HepG2 (cell line): Measurements from ENCODE around the gene SUSD3. TPM values are rescaled to one million over a fixed set of nuclear protein-coding genes. Genes with fewer than 3 reads are reported as not detected.

ENCODE experiments used
- AHR ChIP-seq: IDR thresholded peaks from 2 replicates; pipeline ENCODE4 v1.6.1; 2018; ENCODE audit warnings: missing genetic modification reagents, missing compliant biosample characterization
- BCL6 ChIP-seq: IDR thresholded peaks from 2 replicates; pipeline ENCODE4 v1.6.1; 2016; ENCODE audit warnings: missing genetic modification reagents, missing compliant biosample characterization
- FOXJ3 ChIP-seq: sonication (generic); formaldehyde crosslinking; IDR thresholded peaks from 2 replicates; pipeline ENCODE4 v1.4.0; 2020; ENCODE audit warnings: missing genetic modification reagents, mild to moderate bottlenecking, borderline replicate concordance
- GATA4 ChIP-seq: sonication (generic); IDR thresholded peaks from 2 replicates; pipeline ENCODE4 v1.6.1; 2016; ENCODE audit warnings: antibody characterized with exemption, low read depth, borderline replicate concordance
- HBP1 ChIP-seq: IDR thresholded peaks from 2 replicates; pipeline ENCODE4 v1.6.1; 2016; ENCODE audit warnings: low read depth, control low read depth
- HOXA9 ChIP-seq: sonication (generic); formaldehyde crosslinking; IDR thresholded peaks from 2 replicates; pipeline ENCODE4 v1.8.1; 2022; ENCODE audit warnings: missing genetic modification reagents, mild to moderate bottlenecking, moderate library complexity, borderline replicate concordance
- KLF9 ChIP-seq: IDR thresholded peaks from 2 replicates; pipeline ENCODE4 v1.6.1; 2016; ENCODE audit warnings: low read depth
- KMT2A ChIP-seq: sonication (generic); formaldehyde crosslinking; IDR thresholded peaks from 2 replicates; pipeline ENCODE4 v1.4.0; 2020; ENCODE audit warnings: missing genetic modification reagents
- PHF20 ChIP-seq: sonication (generic); formaldehyde crosslinking; IDR thresholded peaks from 2 replicates; pipeline ENCODE4 v1.5.0; 2020; ENCODE audit warnings: mild to moderate bottlenecking, missing genetic modification reagents
- PHF8 ChIP-seq: sonication (generic); formaldehyde crosslinking; IDR thresholded peaks from 2 replicates; pipeline ENCODE4 v1.5.0; 2020; ENCODE audit warnings: missing genetic modification reagents
- PTBP1 ChIP-seq: fragments of 200-400 bp; formaldehyde crosslinking; IDR thresholded peaks from 2 replicates; pipeline ENCODE4 v1.6.1; 2018; ENCODE audit warnings: low read length, low read depth; ENCODE audit not compliant: poor library complexity, severe bottlenecking
- SMAD1 ChIP-seq: sonication (generic); formaldehyde crosslinking; IDR thresholded peaks from 2 replicates; pipeline ENCODE4 v1.4.0; 2020; ENCODE audit warnings: missing genetic modification reagents, low read depth, mild to moderate bottlenecking, borderline replicate concordance
- SP2 ChIP-seq: sonication (generic); formaldehyde crosslinking; IDR thresholded peaks from 2 replicates; pipeline ENCODE4 v1.5.1; 2020; ENCODE audit warnings: mild to moderate bottlenecking, missing genetic modification reagents
- ZFP90 ChIP-seq: sonication (generic); formaldehyde crosslinking; IDR thresholded peaks from 2 replicates; pipeline ENCODE4 v1.8.0; 2022; ENCODE audit warnings: missing genetic modification reagents, mild to moderate bottlenecking, inconsistent platforms, borderline replicate concordance
- ZMYM3 ChIP-seq: sonication (generic); formaldehyde crosslinking; IDR thresholded peaks from 2 replicates; pipeline ENCODE4 v1.5.1; 2020; ENCODE audit warnings: mild to moderate bottlenecking, missing genetic modification reagents
- ZNF382 ChIP-seq: sonication (generic); formaldehyde crosslinking; IDR thresholded peaks from 2 replicates; pipeline ENCODE4 v1.5.0; 2020; ENCODE audit warnings: missing genetic modification reagents, mild to moderate bottlenecking, borderline replicate concordance
- ZNF574 ChIP-seq: sonication (generic); formaldehyde crosslinking; IDR thresholded peaks from 2 replicates; pipeline ENCODE4 v1.4.0; 2020; ENCODE audit warnings: missing genetic modification reagents
- ZNF687 ChIP-seq: sonication (generic); formaldehyde crosslinking; IDR thresholded peaks from 2 replicates; pipeline ENCODE4 v1.5.1; 2020; ENCODE audit warnings: mild to moderate bottlenecking, missing genetic modification reagents, moderate library complexity
- ZNF879 ChIP-seq: sonication (generic); formaldehyde crosslinking; IDR thresholded peaks from 2 replicates; pipeline ENCODE4 v1.8.1; 2023; ENCODE audit warnings: missing genetic modification reagents
- polyA plus RNA-seq, 8 experiments: library from polyadenylated mRNA; depleted of rRNA in 3 of 8; stranded (reverse) in 7 of 8; unstranded in 1 of 8; fragments of >200 nt; fragmentation: Illumina TruSeq in 4 of 8; extraction: Trizol in 4 of 8; gene quantifications; 2 replicates each; pipeline versions ENCODE4 v1.2.1 to v1.2.3, GENCODE V29; 2011 to 2016; ENCODE audit warnings: low read depth in 4 of 8, missing spikeins in 1 of 8, mixed read lengths in 1 of 8; ENCODE audit not compliant: insufficient read depth in 1 of 8
- total RNA-seq, 5 experiments: library from RNA; depleted of rRNA; stranded (reverse); fragments of >200 nt; fragmentation: Illumina TruSeq; extraction: Trizol; gene quantifications; 2 replicates each; pipeline ENCODE4 v1.2.3, GENCODE V29; 2016; ENCODE audit warnings: low read depth in 1 of 5
- TF ChIP-seq, protein P1 (sequence below): sonication (generic); formaldehyde crosslinking; IDR thresholded peaks from 2 replicates; pipeline ENCODE4 v1.8.0; 2022; ENCODE audit warnings: mild to moderate bottlenecking, missing genetic modification reagents; ENCODE audit not compliant: insufficient replicate concordance

The SUSD3 gene
- total and polyA plus RNA-seq, 2 of the 13 experiments (the other 11 are each of a cell fraction or from before 2014, with no cell fraction given) = 7.0 to 9.1 TPM

GRCh38 chr9:93096131-93096802, 37.8 kb downstream of the SUSD3 start, which contains the start of gene CARD19 (continued):
- TF ChIP-seq ZFP90 (CRISPR knock-in tag) (no peak), ZMYM3 (CRISPR knock-in tag) (no peak), PTBP1 (no peak), ZNF687 (CRISPR knock-in tag) (peak; percentile 64; the same call in 1 of the 2 replicates), ZNF574 (CRISPR knock-in tag) (peak; percentile 23; the same call in 1 of the 2 replicates), HOXA9 (CRISPR knock-in tag) (no peak), KMT2A (CRISPR knock-in tag) (no peak), FOXJ3 (no peak), HBP1 (CRISPR knock-in tag) (no peak), BCL6 (CRISPR knock-in tag) (no peak), SP2 (CRISPR knock-in tag) (peak; percentile 13; the same call in 1 of the 2 replicates), AHR (CRISPR knock-in tag) (peak; percentile 29; the same call in 1 of the 2 replicates), SMAD1 (CRISPR knock-in tag) (0 out of 2 replicates have a peak, but pooled peaks have one; percentile 87), KLF9 (CRISPR knock-in tag) (no peak), PHF8 (CRISPR knock-in tag) (peak; percentile 50; the same call in 1 of the 2 replicates), PHF20 (CRISPR knock-in tag) (no peak), ZNF382 (CRISPR knock-in tag) (no peak), GATA4 (0 out of 2 replicates have a peak, but pooled peaks have one; percentile 21), ZNF879 (CRISPR knock-in tag) (no peak)
- TF ChIP-seq, protein P1, sequence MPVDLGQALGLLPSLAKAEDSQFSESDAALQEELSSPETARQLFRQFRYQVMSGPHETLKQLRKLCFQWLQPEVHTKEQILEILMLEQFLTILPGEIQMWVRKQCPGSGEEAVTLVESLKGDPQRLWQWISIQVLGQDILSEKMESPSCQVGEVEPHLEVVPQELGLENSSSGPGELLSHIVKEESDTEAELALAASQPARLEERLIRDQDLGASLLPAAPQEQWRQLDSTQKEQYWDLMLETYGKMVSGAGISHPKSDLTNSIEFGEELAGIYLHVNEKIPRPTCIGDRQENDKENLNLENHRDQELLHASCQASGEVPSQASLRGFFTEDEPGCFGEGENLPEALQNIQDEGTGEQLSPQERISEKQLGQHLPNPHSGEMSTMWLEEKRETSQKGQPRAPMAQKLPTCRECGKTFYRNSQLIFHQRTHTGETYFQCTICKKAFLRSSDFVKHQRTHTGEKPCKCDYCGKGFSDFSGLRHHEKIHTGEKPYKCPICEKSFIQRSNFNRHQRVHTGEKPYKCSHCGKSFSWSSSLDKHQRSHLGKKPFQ (CRISPR knock-in tag) = no peak
